ENCODE measurements around the gene HAVCR2.

Gene HAVCR2

DNA sequence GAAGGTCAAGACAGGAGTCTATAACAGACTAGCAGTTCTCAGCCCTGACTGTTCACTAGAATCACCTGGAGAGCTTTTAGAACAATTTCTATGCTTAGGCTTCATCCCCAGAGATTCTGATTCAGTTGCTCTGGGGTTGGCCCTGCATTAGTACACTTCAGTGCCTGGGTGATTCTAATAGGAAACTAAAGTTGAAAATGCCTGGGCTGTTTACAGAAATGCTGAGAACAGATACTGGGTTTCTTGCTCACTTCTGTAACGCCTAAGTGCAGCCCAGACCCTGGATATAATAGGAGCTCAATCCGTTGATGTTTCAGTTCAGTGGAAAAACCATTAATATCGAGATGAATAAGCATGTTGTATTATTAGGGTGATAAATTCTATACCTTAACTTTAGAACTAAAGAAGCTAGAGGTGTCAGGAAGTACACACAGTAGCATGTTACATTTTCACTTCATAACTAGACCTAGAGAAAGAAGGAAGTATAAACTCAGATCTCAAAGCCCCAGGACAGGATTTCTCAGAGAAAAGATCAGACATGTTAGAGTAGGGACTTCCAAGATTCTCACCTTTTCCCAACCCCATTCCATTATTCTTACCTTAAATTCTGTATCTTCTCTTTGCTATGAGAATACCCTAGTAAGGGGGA is 20.4 kb downstream of the HAVCR2 start:
- TF ChIP-seq, protein P1, sequence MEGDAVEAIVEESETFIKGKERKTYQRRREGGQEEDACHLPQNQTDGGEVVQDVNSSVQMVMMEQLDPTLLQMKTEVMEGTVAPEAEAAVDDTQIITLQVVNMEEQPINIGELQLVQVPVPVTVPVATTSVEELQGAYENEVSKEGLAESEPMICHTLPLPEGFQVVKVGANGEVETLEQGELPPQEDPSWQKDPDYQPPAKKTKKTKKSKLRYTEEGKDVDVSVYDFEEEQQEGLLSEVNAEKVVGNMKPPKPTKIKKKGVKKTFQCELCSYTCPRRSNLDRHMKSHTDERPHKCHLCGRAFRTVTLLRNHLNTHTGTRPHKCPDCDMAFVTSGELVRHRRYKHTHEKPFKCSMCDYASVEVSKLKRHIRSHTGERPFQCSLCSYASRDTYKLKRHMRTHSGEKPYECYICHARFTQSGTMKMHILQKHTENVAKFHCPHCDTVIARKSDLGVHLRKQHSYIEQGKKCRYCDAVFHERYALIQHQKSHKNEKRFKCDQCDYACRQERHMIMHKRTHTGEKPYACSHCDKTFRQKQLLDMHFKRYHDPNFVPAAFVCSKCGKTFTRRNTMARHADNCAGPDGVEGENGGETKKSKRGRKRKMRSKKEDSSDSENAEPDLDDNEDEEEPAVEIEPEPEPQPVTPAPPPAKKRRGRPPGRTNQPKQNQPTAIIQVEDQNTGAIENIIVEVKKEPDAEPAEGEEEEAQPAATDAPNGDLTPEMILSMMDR (conservative IDR thresholded peaks at IDR 0.05; ENCODE audit: low read depth, low read length): no peak
- no peak overlapping the region for H3K4me3 ChIP-seq (ENCODE audit: low read length)
- no peak for DNase-seq (ENCODE audit: low read depth)

- DNase-seq (ENCODE audit: low read depth): no peak
- no peak overlapping the region for H3K4me3 ChIP-seq (ENCODE audit: low read length)
- TF ChIP-seq, protein P1 (conservative IDR thresholded peaks at IDR 0.05; ENCODE audit: low read depth, low read length): no peak
Observed at GRCh38 chr5:157086751-157087359, 22.0 kb downstream of the HAVCR2 start.

- DNase-seq (ENCODE audit: low read depth): no peak
- H3K4me3 ChIP-seq (ENCODE audit: low read length): no peak overlapping the region
- TF ChIP-seq, protein P1 (conservative IDR thresholded peaks at IDR 0.05; ENCODE audit: low read depth, low read length): no peak
Observed at GRCh38 chr5:157085930-157086329, 22.9 kb downstream of the HAVCR2 start.

- TF ChIP-seq, protein P1 (conservative IDR thresholded peaks at IDR 0.05; ENCODE audit: low read depth, low read length): no peak
- no peak overlapping the region for H3K4me3 ChIP-seq (ENCODE audit: low read length)
- DNase-seq (ENCODE audit: low read depth): no peak
Observed at GRCh38 chr5:157080286-157080685, 28.6 kb downstream of the HAVCR2 start.

DNA sequence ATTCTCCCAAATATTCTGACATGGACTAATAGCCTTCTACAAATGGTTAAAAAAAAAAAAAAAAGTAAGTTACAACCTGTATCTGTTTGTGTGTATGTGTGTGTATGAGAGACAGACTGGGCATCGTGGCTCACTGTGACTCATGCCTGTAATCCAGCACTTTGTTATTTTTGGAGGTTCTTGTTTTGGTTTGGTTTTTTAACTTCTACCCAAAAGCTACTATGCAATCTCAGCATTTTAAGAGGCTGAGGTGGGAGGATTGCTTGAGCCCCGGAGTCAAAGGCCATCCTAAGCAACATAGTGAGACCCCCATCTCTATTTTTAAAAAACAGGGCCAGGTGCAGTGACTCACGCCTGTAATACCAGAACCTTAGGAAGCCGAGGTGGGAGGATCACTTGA is 32.3 kb downstream of the HAVCR2 start:
- H3K4me3 ChIP-seq (ENCODE audit: low read length): no peak overlapping the region
- no peak for DNase-seq (ENCODE audit: low read depth)
- TF ChIP-seq, protein P1 (conservative IDR thresholded peaks at IDR 0.05; ENCODE audit: low read depth, low read length): no peak

- no peak for DNase-seq (ENCODE audit: low read depth)
- TF ChIP-seq, protein P1 (conservative IDR thresholded peaks at IDR 0.05; ENCODE audit: low read depth, low read length): no peak
- no peak overlapping the region for H3K4me3 ChIP-seq (ENCODE audit: low read length)
Observed at GRCh38 chr5:157072508-157072907, 36.3 kb downstream of the HAVCR2 start.

DNA sequence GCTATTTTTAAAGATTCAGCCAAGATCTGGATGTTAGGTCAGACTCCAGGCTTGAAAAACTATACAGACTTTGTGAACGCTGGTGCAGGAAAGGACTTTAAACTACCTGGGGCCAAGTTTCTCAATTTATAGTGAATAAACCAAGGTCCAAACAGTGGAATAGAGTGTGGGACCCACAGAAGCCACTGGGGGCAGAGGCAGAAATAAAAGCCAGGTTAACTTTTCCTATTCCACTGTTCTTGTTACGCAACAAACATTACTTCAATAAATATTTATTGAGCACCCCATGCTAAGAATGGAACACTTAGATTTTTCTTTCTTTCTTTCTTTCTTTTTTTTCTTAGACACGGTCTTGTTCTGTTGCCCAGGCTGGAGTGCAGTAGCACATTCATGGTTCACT is 38.9 kb downstream of the HAVCR2 start:
- TF ChIP-seq, protein P1 (conservative IDR thresholded peaks at IDR 0.05; ENCODE audit: low read depth, low read length): no peak
- no peak for DNase-seq (ENCODE audit: low read depth)
- no peak overlapping the region for H3K4me3 ChIP-seq (ENCODE audit: low read length)
